HepG2 (cell line): ENCODE data around the gene COMMD3. TPM values are rescaled to one million over a fixed set of nuclear protein-coding genes. Genes with fewer than 3 reads are reported as not detected.
A peak's percentile ranks its signal among the peaks of the same experiment; 100 is the strongest.

Experiments used
- ATAC-seq: fragments of 200-7000 bp; cut with Tn5 transposase; 3 replicates; pipeline ENCODE4 v1.9.1; 2020; ENCODE audit warnings: mild to moderate bottlenecking, moderate library complexity
- BruUV-seq: library from RNA; stranded (reverse); fragments of 400-500 nt; replicated peaks from 2 replicates; lab custom pipeline; 2021; lab: Mats Ljungman, UMichigan
- CTCF ChIA-PET: fragments of 300-600 bp; formaldehyde crosslinking; extraction: SDS; loops from one replicate; lab custom pipeline; 2021; ENCODE audit warnings: low total read pairs, inconsistent platforms, low intra/inter-chr PET ratio; lab: Yijun Ruan, JAX
- POLR2A ChIA-PET: fragments of 350-600 bp; sonication (Branson Sonifier 250); formaldehyde crosslinking; loops from one replicate; lab custom pipeline; 2020; ENCODE audit warnings: antibody characterized with exemption, inconsistent platforms; lab: Yijun Ruan, JAX
- DNase-seq: peaks from one replicate; pipeline ENCODE4 v3.0.0-alpha.2; 2015; ENCODE audit warnings: low spot score
- FAIRE-seq: peaks from 3 replicates; lab custom pipeline; 2011; peaks lifted over from hg19 to GRCh38; lab: Jason Lieb, UNC
- H2AFZ ChIP-seq: one replicate; pipeline ENCODE4 v1.6.1; 2011; ENCODE audit warnings: low read length, inconsistent platforms
- H3K27ac ChIP-seq: fragments of 300-600 bp; 3 replicates; pipeline ENCODE4 v1.8.0; 2011; ENCODE audit warnings: mixed run types, mild to moderate bottlenecking, mixed read lengths, low read length, inconsistent platforms; ENCODE audit not compliant: insufficient read depth; ENCODE audit errors: extremely low read length
- H3K27me3 ChIP-seq, 2 experiments: fragments of 200-600 bp in 1 of 2; 2 replicates in 1 of 2; 3 replicates in 1 of 2; pipeline versions ENCODE4 v1.6.0 to v1.8.0; 2011; ENCODE audit warnings: low read length in 2 of 2, mild to moderate bottlenecking in 2 of 2, moderate library complexity in 2 of 2, inconsistent platforms in 1 of 2; ENCODE audit not compliant: insufficient read depth in 2 of 2, control insufficient read depth in 1 of 2
- H3K36me3 ChIP-seq, 2 experiments: fragments of 200-600 bp in 1 of 2; replicated peaks in 1 of 2; 2 replicates in 1 of 2; 3 replicates in 1 of 2; pipeline versions ENCODE4 v1.5.1 to v1.8.0; 2011; ENCODE audit warnings: low read length in 2 of 2, inconsistent platforms in 1 of 2; ENCODE audit not compliant: insufficient read depth in 2 of 2, control insufficient read depth in 1 of 2
- H3K4me1 ChIP-seq: 2 replicates; pipeline ENCODE4 v1.5.1; 2012; ENCODE audit warnings: low read length, inconsistent platforms; ENCODE audit not compliant: insufficient read depth
- H3K4me2 ChIP-seq: 2 replicates; pipeline ENCODE4 v1.6.0; 2011; ENCODE audit warnings: low read depth, low read length, inconsistent platforms
- H3K4me3 ChIP-seq, 3 experiments: fragments of 200-600 bp in 1 of 3; sonication (generic), shearing (Covaris generic) in 1 of 3; replicated peaks in 1 of 3; 2 replicates each; pipeline ENCODE4 v1.5.1; 2011 to 2016; ENCODE audit warnings: low read length in 3 of 3, inconsistent platforms in 2 of 3, low read depth in 2 of 3, mild to moderate bottlenecking in 2 of 3, control low read depth in 1 of 3, mixed read lengths in 1 of 3; ENCODE audit not compliant: insufficient read depth in 1 of 3
- H3K79me2 ChIP-seq: one replicate; pipeline ENCODE4 v1.6.1; 2011; ENCODE audit warnings: low read length, inconsistent platforms; ENCODE audit not compliant: insufficient read depth
- H3K9ac ChIP-seq: 2 replicates; pipeline ENCODE4 v1.6.0; 2011; ENCODE audit warnings: mild to moderate bottlenecking, low read depth, low read length, inconsistent platforms; ENCODE audit not compliant: insufficient read depth
- H3K9me3 ChIP-seq: 2 replicates; pipeline ENCODE4 v1.5.1; 2012; ENCODE audit warnings: mild to moderate bottlenecking, low read length
- H4K20me1 ChIP-seq: 2 replicates; pipeline ENCODE4 v1.6.0; 2011; ENCODE audit warnings: inconsistent platforms, mild to moderate bottlenecking, low read length, moderate library complexity; ENCODE audit not compliant: insufficient read depth
- ATM ChIP-seq: fragments of 450-650 bp; IDR thresholded peaks from 2 replicates; pipeline ENCODE4 v1.7.1; 2017; ENCODE audit warnings: mild to moderate bottlenecking, borderline replicate concordance
- KMT2A ChIP-seq: sonication (generic); formaldehyde crosslinking; IDR thresholded peaks from 2 replicates; pipeline ENCODE4 v1.4.0; 2020; ENCODE audit warnings: missing genetic modification reagents
- NRL ChIP-seq: sonication (generic); formaldehyde crosslinking; IDR thresholded peaks from 2 replicates; pipeline ENCODE4 v1.5.0; 2020; ENCODE audit warnings: missing genetic modification reagents, mild to moderate bottlenecking, moderate library complexity, borderline replicate concordance
- ZNF317 ChIP-seq: sonication (generic); formaldehyde crosslinking; IDR thresholded peaks from 2 replicates; pipeline ENCODE4 v1.5.0; 2020; ENCODE audit warnings: mild to moderate bottlenecking, missing genetic modification reagents
- WGBS: methylation state at CpG from one replicate; pipeline ENCODE4 v1.1.6; 2017; ENCODE audit warnings: low lambda C conversion rate; 5-methylcytosine and 5-hydroxymethylcytosine counted together
- in situ Hi-C: cut with HindIII; loops from 2 replicates; pipeline ENCODE4 v1.10.0; 2017; ENCODE audit warnings: low pct_unique_long_range_greater_than_20kb; ENCODE audit not compliant: extremely low pct_ligation_motif_present
- intact Hi-C: fragments of 100-400 bp; cut with micrococcal nuclease; formaldehyde crosslinking; loops from one replicate; pipeline ENCODE4 v1.10.0; 2022; ENCODE audit not compliant: unreplicated experiment
- polyA plus RNA-seq, 8 experiments: library from polyadenylated mRNA; depleted of rRNA in 3 of 8; stranded (reverse) in 7 of 8; unstranded in 1 of 8; fragments of >200 nt; fragmentation: Illumina TruSeq in 4 of 8; extraction: Trizol in 4 of 8; gene quantifications; 2 replicates each; pipeline versions ENCODE4 v1.2.1 to v1.2.3, GENCODE V29; 2011 to 2016; ENCODE audit warnings: low read depth in 4 of 8, missing spikeins in 1 of 8, mixed read lengths in 1 of 8; ENCODE audit not compliant: insufficient read depth in 1 of 8
- total RNA-seq, 5 experiments: library from RNA; depleted of rRNA; stranded (reverse); fragments of >200 nt; fragmentation: Illumina TruSeq; extraction: Trizol; gene quantifications; 2 replicates each; pipeline ENCODE4 v1.2.3, GENCODE V29; 2016; ENCODE audit warnings: low read depth in 1 of 5
- TF ChIP-seq, protein P1 (sequence below): IDR thresholded peaks from 2 replicates; pipeline ENCODE4 v1.6.1; 2016; ENCODE audit warnings: missing compliant biosample characterization, missing genetic modification reagents, borderline replicate concordance
- TF ChIP-seq, protein P2 (sequence below): IDR thresholded peaks from 2 replicates; pipeline ENCODE4 v1.6.1; 2018; ENCODE audit warnings: missing genetic modification reagents, mild to moderate bottlenecking, missing compliant biosample characterization
- TF ChIP-seq, protein P3 (sequence below): sonication (generic); formaldehyde crosslinking; IDR thresholded peaks from 2 replicates; pipeline ENCODE4 v1.4.0; 2020; ENCODE audit warnings: missing genetic modification reagents
- TF ChIP-seq, protein P4 (sequence below): sonication (generic); formaldehyde crosslinking; IDR thresholded peaks from 2 replicates; pipeline ENCODE4 v1.4.0; 2020; ENCODE audit warnings: low read depth, mild to moderate bottlenecking, missing genetic modification reagents
- TF ChIP-seq, protein P5 (sequence below): IDR thresholded peaks from 2 replicates; pipeline ENCODE4 v1.6.1; 2012; ENCODE audit warnings: low read length, improper control_type of control experiment

Gene COMMD3
- total and polyA plus RNA-seq, 2 of the 13 experiments (the other 11 are each of a cell fraction or from before 2014, with no cell fraction given): 38.7 to 54.4 TPM

DNA sequence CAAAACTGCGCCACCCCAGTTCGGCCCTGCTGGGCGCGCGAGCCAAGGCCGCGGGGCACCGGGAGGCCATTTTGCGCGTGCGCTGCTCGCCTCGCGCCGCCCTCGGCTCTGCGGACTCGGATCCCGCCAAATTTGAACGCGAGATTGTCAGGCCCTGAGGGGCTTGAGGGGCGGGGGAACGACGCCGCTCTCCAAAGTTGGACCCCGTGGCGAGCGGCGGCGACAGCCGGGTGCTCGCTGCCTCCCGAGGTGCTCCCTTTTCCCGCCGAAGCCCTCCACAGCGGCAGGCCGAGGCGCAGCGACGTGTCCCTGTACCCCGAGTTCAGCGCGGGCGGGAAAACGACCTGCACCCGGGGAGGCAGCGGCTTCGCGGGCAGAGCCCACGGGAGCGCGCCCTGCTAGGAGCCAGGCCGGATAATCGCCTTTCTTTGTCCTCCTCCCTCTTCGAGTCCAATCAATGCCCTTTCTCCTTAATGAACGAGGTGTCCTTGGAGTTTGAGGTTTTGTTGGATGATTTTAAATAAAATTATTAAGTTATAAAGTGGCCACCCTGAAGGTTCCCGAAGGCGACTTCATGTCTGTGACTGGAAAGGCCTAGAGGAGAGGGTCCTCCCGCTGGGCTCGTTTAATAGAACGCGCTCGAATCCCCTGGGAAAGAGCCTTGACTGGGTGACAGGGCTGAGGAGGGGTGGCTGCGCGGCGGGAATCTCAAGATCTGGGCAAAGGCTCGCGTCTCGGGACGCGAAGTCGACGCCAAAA lies 18.4 kb downstream of the COMMD3 start (continued):
- TF ChIP-seq ATM: no peak
- TF ChIP-seq, protein P1, sequence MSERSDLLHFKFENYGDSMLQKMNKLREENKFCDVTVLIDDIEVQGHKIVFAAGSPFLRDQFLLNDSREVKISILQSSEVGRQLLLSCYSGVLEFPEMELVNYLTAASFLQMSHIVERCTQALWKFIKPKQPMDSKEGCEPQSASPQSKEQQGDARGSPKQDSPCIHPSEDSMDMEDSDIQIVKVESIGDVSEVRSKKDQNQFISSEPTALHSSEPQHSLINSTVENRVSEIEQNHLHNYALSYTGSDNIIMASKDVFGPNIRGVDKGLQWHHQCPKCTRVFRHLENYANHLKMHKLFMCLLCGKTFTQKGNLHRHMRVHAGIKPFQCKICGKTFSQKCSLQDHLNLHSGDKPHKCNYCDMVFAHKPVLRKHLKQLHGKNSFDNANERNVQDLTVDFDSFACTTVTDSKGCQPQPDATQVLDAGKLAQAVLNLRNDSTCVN (CRISPR knock-in tag): no peak
- TF ChIP-seq ZNF317 (CRISPR knock-in tag): no peak

DNA sequence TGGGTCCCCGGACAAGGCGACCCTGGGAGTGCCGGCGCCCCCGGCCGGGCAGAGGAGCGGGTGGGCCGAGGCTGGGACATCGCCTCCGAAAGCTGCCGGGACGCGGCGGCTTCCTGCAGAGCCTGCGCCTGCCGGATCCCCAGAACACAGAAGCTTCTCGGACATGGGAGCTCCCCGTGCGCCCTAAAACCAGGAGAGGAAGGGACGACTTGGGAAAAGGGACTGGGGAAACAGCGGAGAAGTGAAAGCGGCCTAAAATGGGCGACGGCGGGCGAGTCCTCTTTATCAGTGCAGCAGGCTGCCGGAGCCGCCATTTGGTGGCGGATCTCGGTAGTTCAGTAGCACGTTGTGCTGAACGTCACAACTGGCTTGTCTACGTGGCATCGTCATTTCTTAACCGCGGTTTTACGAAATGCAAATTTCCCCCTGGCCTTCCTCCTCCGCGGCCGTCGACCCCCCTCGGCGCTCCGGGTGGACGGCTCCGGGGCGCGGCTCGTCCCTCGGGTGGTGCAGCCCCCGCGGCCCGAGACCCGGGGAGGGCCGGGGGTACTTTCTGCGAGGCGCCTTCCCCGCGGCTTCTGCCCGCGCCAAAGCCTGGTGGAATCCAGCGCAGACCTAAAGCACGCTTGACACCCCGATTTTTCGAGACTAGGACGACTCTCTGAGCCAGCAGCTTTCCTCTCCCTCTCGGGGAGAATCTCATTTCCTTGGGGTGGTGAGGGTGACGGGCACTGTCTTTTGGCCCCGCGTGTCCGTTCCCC lies 19.2 kb downstream of the COMMD3 start:
- Histone ChIP-seq H3K9me3 (no peaks in the 10 kb centered on the region), H3K27ac (no peak overlapping the region), H3K36me3 (no peaks in the 10 kb centered on the region), H3K4me3 (no peak overlapping the region), H3K4me2 (no peak overlapping the region), H3K4me1 (peaks cover 6% of the 10 kb centered on the region), H3K27me3 (peaks cover 0 to 31% of the 10 kb centered on the region in 2 experiments; a peak in 3 of 5 replicates), H4K20me1 (no peaks in the 10 kb centered on the region), H3K79me2 (no peaks in the 10 kb centered on the region), H3K9ac (no peak overlapping the region), H2AFZ (no peak overlapping the region)
- CTCF ChIA-PET: no interaction called here
- POLR2A ChIA-PET: no interaction called here
- WGBS: 95% methylated on average over 64 of the region's 71 CpGs
- in situ Hi-C loops (no loop called here), intact Hi-C loops (no loop called here)
- FAIRE-seq (no peak), DNase-seq (no peak), ATAC-seq (no peak)
- no TSS peak for BruUV-seq
- TF ChIP-seq, protein P2, sequence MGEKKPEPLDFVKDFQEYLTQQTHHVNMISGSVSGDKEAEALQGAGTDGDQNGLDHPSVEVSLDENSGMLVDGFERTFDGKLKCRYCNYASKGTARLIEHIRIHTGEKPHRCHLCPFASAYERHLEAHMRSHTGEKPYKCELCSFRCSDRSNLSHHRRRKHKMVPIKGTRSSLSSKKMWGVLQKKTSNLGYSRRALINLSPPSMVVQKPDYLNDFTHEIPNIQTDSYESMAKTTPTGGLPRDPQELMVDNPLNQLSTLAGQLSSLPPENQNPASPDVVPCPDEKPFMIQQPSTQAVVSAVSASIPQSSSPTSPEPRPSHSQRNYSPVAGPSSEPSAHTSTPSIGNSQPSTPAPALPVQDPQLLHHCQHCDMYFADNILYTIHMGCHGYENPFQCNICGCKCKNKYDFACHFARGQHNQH (CRISPR knock-in tag): no peak
- no peak for TF ChIP-seq KMT2A (CRISPR knock-in tag)
- no peak for TF ChIP-seq NRL (CRISPR knock-in tag)
- TF ChIP-seq, protein P3, sequence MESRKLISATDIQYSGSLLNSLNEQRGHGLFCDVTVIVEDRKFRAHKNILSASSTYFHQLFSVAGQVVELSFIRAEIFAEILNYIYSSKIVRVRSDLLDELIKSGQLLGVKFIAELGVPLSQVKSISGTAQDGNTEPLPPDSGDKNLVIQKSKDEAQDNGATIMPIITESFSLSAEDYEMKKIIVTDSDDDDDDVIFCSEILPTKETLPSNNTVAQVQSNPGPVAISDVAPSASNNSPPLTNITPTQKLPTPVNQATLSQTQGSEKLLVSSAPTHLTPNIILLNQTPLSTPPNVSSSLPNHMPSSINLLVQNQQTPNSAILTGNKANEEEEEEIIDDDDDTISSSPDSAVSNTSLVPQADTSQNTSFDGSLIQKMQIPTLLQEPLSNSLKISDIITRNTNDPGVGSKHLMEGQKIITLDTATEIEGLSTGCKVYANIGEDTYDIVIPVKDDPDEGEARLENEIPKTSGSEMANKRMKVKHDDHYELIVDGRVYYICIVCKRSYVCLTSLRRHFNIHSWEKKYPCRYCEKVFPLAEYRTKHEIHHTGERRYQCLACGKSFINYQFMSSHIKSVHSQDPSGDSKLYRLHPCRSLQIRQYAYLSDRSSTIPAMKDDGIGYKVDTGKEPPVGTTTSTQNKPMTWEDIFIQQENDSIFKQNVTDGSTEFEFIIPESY: peak; percentile 29; the same call in 1 of the 2 replicates
- TF ChIP-seq, protein P4, sequence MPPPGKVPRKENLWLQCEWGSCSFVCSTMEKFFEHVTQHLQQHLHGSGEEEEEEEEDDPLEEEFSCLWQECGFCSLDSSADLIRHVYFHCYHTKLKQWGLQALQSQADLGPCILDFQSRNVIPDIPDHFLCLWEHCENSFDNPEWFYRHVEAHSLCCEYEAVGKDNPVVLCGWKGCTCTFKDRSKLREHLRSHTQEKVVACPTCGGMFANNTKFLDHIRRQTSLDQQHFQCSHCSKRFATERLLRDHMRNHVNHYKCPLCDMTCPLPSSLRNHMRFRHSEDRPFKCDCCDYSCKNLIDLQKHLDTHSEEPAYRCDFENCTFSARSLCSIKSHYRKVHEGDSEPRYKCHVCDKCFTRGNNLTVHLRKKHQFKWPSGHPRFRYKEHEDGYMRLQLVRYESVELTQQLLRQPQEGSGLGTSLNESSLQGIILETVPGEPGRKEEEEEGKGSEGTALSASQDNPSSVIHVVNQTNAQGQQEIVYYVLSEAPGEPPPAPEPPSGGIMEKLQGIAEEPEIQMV: no peak
- TF ChIP-seq, protein P5, sequence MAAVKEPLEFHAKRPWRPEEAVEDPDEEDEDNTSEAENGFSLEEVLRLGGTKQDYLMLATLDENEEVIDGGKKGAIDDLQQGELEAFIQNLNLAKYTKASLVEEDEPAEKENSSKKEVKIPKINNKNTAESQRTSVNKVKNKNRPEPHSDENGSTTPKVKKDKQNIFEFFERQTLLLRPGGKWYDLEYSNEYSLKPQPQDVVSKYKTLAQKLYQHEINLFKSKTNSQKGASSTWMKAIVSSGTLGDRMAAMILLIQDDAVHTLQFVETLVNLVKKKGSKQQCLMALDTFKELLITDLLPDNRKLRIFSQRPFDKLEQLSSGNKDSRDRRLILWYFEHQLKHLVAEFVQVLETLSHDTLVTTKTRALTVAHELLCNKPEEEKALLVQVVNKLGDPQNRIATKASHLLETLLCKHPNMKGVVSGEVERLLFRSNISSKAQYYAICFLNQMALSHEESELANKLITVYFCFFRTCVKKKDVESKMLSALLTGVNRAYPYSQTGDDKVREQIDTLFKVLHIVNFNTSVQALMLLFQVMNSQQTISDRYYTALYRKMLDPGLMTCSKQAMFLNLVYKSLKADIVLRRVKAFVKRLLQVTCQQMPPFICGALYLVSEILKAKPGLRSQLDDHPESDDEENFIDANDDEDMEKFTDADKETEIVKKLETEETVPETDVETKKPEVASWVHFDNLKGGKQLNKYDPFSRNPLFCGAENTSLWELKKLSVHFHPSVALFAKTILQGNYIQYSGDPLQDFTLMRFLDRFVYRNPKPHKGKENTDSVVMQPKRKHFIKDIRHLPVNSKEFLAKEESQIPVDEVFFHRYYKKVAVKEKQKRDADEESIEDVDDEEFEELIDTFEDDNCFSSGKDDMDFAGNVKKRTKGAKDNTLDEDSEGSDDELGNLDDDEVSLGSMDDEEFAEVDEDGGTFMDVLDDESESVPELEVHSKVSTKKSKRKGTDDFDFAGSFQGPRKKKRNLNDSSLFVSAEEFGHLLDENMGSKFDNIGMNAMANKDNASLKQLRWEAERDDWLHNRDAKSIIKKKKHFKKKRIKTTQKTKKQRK: no peak
